Mesenchymal stem cell (in vitro differentiated cells and primary cell): ENCODE results near the gene ACP1.

Source experiments
- DNase-seq: peaks from one replicate; pipeline ENCODE4 v3.0.0-alpha.2; 2013
- H2AFZ ChIP-seq: one replicate; pipeline ENCODE4 v1.6.1; 2013; ENCODE audit warnings: low read depth, mild to moderate bottlenecking, control low read depth, inconsistent platforms, low read length, moderate library complexity
- H2AK5ac ChIP-seq: 2 replicates; pipeline ENCODE4 v1.6.1; 2013; ENCODE audit warnings: low read length, moderate library complexity, mild to moderate bottlenecking, inconsistent platforms; ENCODE audit not compliant: severe bottlenecking
- H2BK120ac ChIP-seq: one replicate; pipeline ENCODE4 v1.6.1; 2013; ENCODE audit warnings: low read depth, mild to moderate bottlenecking, inconsistent platforms, low read length, moderate library complexity
- H2BK12ac ChIP-seq, 2 experiments: one replicate each; pipeline ENCODE4 v1.6.1; 2013; ENCODE audit warnings: inconsistent platforms in 2 of 2, low read length in 2 of 2, mild to moderate bottlenecking in 2 of 2, moderate library complexity in 2 of 2, control low read depth in 1 of 2
- H2BK15ac ChIP-seq: one replicate; pipeline ENCODE4 v1.6.1; 2013; ENCODE audit warnings: mild to moderate bottlenecking, low read depth, inconsistent platforms; ENCODE audit not compliant: poor library complexity, severe bottlenecking
- H2BK5ac ChIP-seq: 2 replicates; pipeline ENCODE4 v1.6.1; 2013; ENCODE audit warnings: low read depth, mild to moderate bottlenecking, low read length, control low read depth, inconsistent platforms; ENCODE audit not compliant: poor library complexity, severe bottlenecking
- H3K14ac ChIP-seq, 2 experiments: one replicate each; pipeline ENCODE4 v1.6.1; 2013; ENCODE audit warnings: inconsistent platforms in 2 of 2, low read length in 2 of 2, control low read depth in 1 of 2, mild to moderate bottlenecking in 1 of 2, moderate library complexity in 1 of 2
- H3K18ac ChIP-seq, 2 experiments: one replicate each; pipeline ENCODE4 v1.6.1; 2013; ENCODE audit warnings: inconsistent platforms in 2 of 2, low read length in 2 of 2, control low read depth in 1 of 2, low read depth in 1 of 2, mild to moderate bottlenecking in 1 of 2
- H3K23ac ChIP-seq, 2 experiments: one replicate each; pipeline ENCODE4 v1.6.1; 2013; ENCODE audit warnings: inconsistent platforms in 2 of 2, low read length in 2 of 2, mild to moderate bottlenecking in 2 of 2, moderate library complexity in 2 of 2, control low read depth in 1 of 2
- H3K27ac ChIP-seq: 2 replicates; pipeline ENCODE4 v1.5.1; 2013; ENCODE audit warnings: mild to moderate bottlenecking, moderate library complexity, low read length, control low read depth, inconsistent platforms; ENCODE audit not compliant: poor library complexity, severe bottlenecking
- H3K27me3 ChIP-seq, 2 experiments: 2 replicates each; pipeline versions ENCODE4 v1.6.1 to v1.7.0; 2013; ENCODE audit warnings: low read length in 2 of 2, mild to moderate bottlenecking in 2 of 2, moderate library complexity in 2 of 2, control low read depth in 1 of 2, inconsistent platforms in 1 of 2; ENCODE audit not compliant: control insufficient read depth in 1 of 2, insufficient read depth in 1 of 2
- H3K36me3 ChIP-seq, 2 experiments: 2 replicates each; pipeline versions ENCODE4 v1.6.1 to v1.7.0; 2013; ENCODE audit warnings: low read length in 2 of 2, control low read depth in 1 of 2, inconsistent platforms in 1 of 2, low read depth in 1 of 2, mild to moderate bottlenecking in 1 of 2; ENCODE audit not compliant: insufficient read depth in 2 of 2, control insufficient read depth in 1 of 2
- H3K4ac ChIP-seq, 2 experiments: one replicate each; pipeline ENCODE4 v1.6.1; 2013; ENCODE audit warnings: inconsistent platforms in 2 of 2, low read length in 2 of 2, mild to moderate bottlenecking in 2 of 2, moderate library complexity in 2 of 2, control low read depth in 1 of 2, low read depth in 1 of 2
- H3K4me1 ChIP-seq: 2 replicates; pipeline ENCODE4 v1.6.1; 2013; ENCODE audit warnings: low read depth, low read length, control low read depth; ENCODE audit not compliant: control insufficient read depth, insufficient read depth
- H3K4me2 ChIP-seq: 2 replicates; pipeline ENCODE4 v1.6.1; 2013; ENCODE audit warnings: low read length, mild to moderate bottlenecking, inconsistent platforms; ENCODE audit not compliant: poor library complexity, severe bottlenecking
- H3K4me3 ChIP-seq, 2 experiments: 2 replicates each; pipeline versions ENCODE4 v1.5.1 to v1.7.0; 2013; ENCODE audit warnings: low read length in 2 of 2, mild to moderate bottlenecking in 2 of 2, control low read depth in 1 of 2, low read depth in 1 of 2; ENCODE audit not compliant: insufficient read depth in 1 of 2
- H3K79me1 ChIP-seq: replicated peaks from 2 replicates; pipeline ENCODE4 v1.6.1; 2013; ENCODE audit warnings: mild to moderate bottlenecking, control low read depth, low read length, inconsistent platforms; ENCODE audit not compliant: poor library complexity, severe bottlenecking
- H3K9ac ChIP-seq: 2 replicates; pipeline ENCODE4 v1.7.0; 2013; ENCODE audit warnings: mild to moderate bottlenecking, low read length, moderate library complexity
- H3K9me3 ChIP-seq: 2 replicates; pipeline ENCODE4 v1.7.0; 2013; ENCODE audit warnings: mild to moderate bottlenecking, low read length; ENCODE audit not compliant: control insufficient read depth
- H4K8ac ChIP-seq: one replicate; pipeline ENCODE4 v1.6.1; 2013; ENCODE audit warnings: inconsistent platforms, mild to moderate bottlenecking, low read length, moderate library complexity
- H4K91ac ChIP-seq: one replicate; pipeline ENCODE4 v1.6.1; 2013; ENCODE audit warnings: mild to moderate bottlenecking, low read length, inconsistent platforms
- WGBS: methylation state at CpG from one replicate; pipeline ENCODE4 v1.1.7; 2013; ENCODE audit warnings: mixed read lengths; 5-methylcytosine and 5-hydroxymethylcytosine counted together

ACP1 gene

DNA sequence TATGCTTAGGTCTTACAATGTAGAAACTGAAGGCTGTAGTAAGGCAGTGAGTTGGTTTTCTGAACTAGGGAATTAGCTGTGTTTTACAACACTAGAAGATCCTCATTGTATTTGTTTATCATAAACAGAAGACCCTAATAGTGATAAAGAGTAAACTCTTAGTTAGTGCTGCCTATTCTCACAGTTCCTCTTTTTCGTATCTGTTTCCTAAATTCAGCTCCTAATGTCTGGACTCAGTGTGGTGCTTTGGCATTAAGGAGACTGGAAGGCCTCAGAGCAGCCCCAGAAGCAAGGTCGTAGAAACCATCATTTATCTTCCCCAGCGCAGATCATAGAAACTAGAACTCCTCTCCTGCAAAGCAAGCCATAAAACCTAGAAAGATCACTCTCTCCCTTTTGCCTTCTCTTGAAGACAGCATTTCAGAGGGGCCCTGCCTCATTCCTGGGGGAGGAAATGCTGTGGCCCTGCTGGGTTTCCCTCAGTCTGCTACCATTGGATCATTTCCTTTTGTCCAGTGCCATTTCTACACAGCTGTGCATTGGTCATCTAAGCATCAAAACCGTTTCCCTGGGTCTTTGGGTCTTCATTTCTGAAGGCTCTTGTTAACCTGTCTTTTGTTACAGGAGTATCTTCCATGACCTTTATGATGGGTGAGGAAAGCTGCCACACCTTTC, 4.7 kb downstream of the ACP1 start:
- Histone ChIP-seq H3K4me1 (peaks cover 4% of the 10 kb centered on the region), H3K23ac (no peak overlapping the region), H3K14ac (no peak overlapping the region), H3K9ac (no peak overlapping the region), H3K79me1 (peaks cover 4% of the 10 kb centered on the region), H3K4me2 (no peak overlapping the region), H2BK15ac (no peak overlapping the region), H3K27me3 (no peaks in the 10 kb centered on the region), H3K4ac (no peak overlapping the region), H3K9me3 (no peaks in the 10 kb centered on the region), H3K18ac (no peak overlapping the region), H2BK5ac (no peak overlapping the region), H2AFZ (no peak overlapping the region), H3K36me3 (peaks cover 10 to 34% of the 10 kb centered on the region in 2 experiments), H2AK5ac (no peak overlapping the region), H2BK12ac (no peak overlapping the region), H3K4me3 (no peak overlapping the region), H4K8ac (no peak overlapping the region), H3K27ac (no peak overlapping the region), H2BK120ac (no peak overlapping the region), H4K91ac (no peak overlapping the region)
- DNase-seq, result no peak
- 34% methylated on average over 3 of the region's 4 CpGs for WGBS

DNA sequence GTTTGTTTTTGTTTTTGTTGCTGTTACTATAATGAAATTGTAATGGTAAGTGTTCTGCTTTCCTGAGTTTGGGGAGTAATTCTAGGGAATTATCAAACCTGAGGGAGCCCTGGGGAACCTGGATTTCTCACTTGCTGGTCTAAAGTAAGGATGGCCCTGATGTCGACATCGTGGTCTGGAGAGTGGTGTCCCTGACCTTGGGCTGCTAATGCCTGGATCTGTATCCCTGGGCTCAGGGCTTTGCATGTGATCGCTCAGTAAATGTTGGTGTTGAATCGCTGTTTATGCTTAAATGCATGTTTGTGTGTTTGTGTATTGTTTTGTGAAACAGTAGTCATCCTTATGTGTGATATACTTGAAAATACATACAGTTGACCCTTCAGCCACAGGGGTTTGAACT, 6.1 kb downstream of the ACP1 start:
- no peak for DNase-seq
- Histone ChIP-seq H3K18ac (no peak overlapping the region), H3K4me3 (no peak overlapping the region), H3K14ac (no peak overlapping the region), H3K4me2 (no peak overlapping the region), H3K79me1 (peaks cover 4% of the 10 kb centered on the region), H2AK5ac (no peak overlapping the region), H2BK5ac (no peak overlapping the region), H3K4ac (no peak overlapping the region), H3K4me1 (peaks cover 4% of the 10 kb centered on the region), H3K27me3 (no peaks in the 10 kb centered on the region), H2BK15ac (no peak overlapping the region), H3K9ac (no peak overlapping the region), H2BK120ac (no peak overlapping the region), H3K9me3 (no peaks in the 10 kb centered on the region), H3K23ac (no peak overlapping the region), H4K8ac (no peak overlapping the region), H4K91ac (no peak overlapping the region), H2BK12ac (no peak overlapping the region), H2AFZ (no peak overlapping the region), H3K36me3 (peaks cover 15 to 46% of the 10 kb centered on the region in 2 experiments), H3K27ac (no peak overlapping the region)
- 96% methylated on average over 4 of the region's 4 CpGs for WGBS

DNA sequence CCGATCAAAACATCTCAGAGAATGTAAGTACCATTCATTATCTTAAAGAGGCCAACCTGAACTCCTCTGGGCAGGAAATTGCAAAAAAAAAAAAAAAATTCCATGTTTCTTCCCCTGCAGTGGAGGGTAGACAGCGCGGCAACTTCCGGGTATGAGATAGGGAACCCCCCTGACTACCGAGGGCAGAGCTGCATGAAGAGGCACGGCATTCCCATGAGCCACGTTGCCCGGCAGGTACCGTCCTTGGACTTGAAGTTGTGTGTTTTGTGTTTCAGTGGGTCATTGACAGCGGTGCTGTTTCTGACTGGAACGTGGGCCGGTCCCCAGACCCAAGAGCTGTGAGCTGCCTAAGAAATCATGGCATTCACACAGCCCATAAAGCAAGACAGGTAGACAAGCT, 7.2 kb downstream of the ACP1 start:
- Histone ChIP-seq H3K9me3 (no peaks in the 10 kb centered on the region), H3K18ac (no peak overlapping the region), H3K4ac (no peak overlapping the region), H2BK120ac (no peak overlapping the region), H2BK5ac (no peak overlapping the region), H3K4me2 (no peak overlapping the region), H2AFZ (no peak overlapping the region), H3K36me3 (peaks cover 19 to 57% of the 10 kb centered on the region in 2 experiments), H4K8ac (no peak overlapping the region), H2BK12ac (no peak overlapping the region), H3K27me3 (no peaks in the 10 kb centered on the region), H4K91ac (no peak overlapping the region), H3K4me3 (no peak overlapping the region), H3K9ac (no peak overlapping the region), H2AK5ac (no peak overlapping the region), H2BK15ac (no peak overlapping the region), H3K4me1 (peaks cover 4% of the 10 kb centered on the region), H3K27ac (no peak overlapping the region), H3K23ac (no peak overlapping the region), H3K79me1 (peaks cover 12% of the 10 kb centered on the region), H3K14ac (no peak overlapping the region)
- WGBS, result over 99% methylated on average over 12 of the region's 12 CpGs
- DNase-seq, result no peak

DNA sequence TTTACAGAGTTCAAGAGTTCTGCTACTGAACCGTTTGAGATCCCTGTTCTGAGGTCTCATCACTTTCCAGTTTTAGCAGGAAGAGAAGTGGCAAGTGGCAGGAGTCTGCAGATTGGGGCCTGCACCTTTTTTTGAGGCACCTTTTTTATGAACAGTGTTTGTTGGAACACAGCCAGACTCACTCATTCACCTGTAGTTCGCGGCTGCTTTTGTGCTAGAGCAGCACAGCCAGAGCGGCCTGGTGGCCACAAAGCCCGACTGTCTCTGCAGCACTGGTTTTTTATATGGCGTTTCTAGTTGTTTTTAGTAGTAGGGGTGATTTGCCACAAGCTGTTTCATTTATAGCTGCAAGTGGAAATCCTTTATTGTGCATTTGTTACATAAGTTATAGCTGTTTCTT, 8.6 kb downstream of the ACP1 start:
- Histone ChIP-seq H3K18ac (no peak overlapping the region), H3K4ac (no peak overlapping the region), H2BK15ac (no peak overlapping the region), H3K4me1 (peaks cover 5% of the 10 kb centered on the region), H3K9me3 (no peaks in the 10 kb centered on the region), H3K23ac (no peak overlapping the region), H2BK120ac (no peak overlapping the region), H2AFZ (no peak overlapping the region), H4K8ac (no peak overlapping the region), H3K9ac (no peak overlapping the region), H3K4me3 (no peak overlapping the region), H2BK5ac (no peak overlapping the region), H3K27me3 (no peaks in the 10 kb centered on the region), H2AK5ac (no peak overlapping the region), H3K14ac (no peak overlapping the region), H3K27ac (no peak overlapping the region), H3K36me3 (peaks cover 23 to 71% of the 10 kb centered on the region in 2 experiments), H4K91ac (no peak overlapping the region), H3K4me2 (no peak overlapping the region), H3K79me1 (peaks cover 17% of the 10 kb centered on the region), H2BK12ac (no peak overlapping the region)
- no peak for DNase-seq
- 97% methylated on average over 5 of the region's 6 CpGs for WGBS
